Gastroesophageal sphincter (tissue), 3 donors: ENCODE data around the gene EXOSC2.

Source experiments
- EP300 ChIP-seq: sonication (generic); formaldehyde crosslinking; IDR thresholded peaks from one replicate; pipeline ENCODE4 v1.6.1; 2017; ENCODE audit warnings: antibody characterized with exemption, mild to moderate bottlenecking
- POLR2A ChIP-seq, 2 donors: fragments of 450-650 bp; IDR thresholded peaks; one replicate each; pipeline ENCODE4 v1.6.1; 2017; ENCODE audit warnings: antibody characterized with exemption in 2 of 2, mild to moderate bottlenecking in 2 of 2, moderate library complexity in 1 of 2
- POLR2AphosphoS5 ChIP-seq: sonication (generic); formaldehyde crosslinking; IDR thresholded peaks from one replicate; pipeline ENCODE4 v1.6.1; 2017; ENCODE audit warnings: antibody characterized with exemption
- TF ChIP-seq, protein P1 (sequence below), 4 experiments: fragments of 200-600 bp in 2 of 4; fragments of 450-650 bp in 2 of 4; sonication (generic) in 1 of 4; IDR thresholded peaks; one replicate each; pipeline ENCODE4 v1.5.1; 2017 to 2019; ENCODE audit warnings: antibody characterized with exemption in 4 of 4, mild to moderate bottlenecking in 2 of 4, moderate library complexity in 2 of 4

DNA sequence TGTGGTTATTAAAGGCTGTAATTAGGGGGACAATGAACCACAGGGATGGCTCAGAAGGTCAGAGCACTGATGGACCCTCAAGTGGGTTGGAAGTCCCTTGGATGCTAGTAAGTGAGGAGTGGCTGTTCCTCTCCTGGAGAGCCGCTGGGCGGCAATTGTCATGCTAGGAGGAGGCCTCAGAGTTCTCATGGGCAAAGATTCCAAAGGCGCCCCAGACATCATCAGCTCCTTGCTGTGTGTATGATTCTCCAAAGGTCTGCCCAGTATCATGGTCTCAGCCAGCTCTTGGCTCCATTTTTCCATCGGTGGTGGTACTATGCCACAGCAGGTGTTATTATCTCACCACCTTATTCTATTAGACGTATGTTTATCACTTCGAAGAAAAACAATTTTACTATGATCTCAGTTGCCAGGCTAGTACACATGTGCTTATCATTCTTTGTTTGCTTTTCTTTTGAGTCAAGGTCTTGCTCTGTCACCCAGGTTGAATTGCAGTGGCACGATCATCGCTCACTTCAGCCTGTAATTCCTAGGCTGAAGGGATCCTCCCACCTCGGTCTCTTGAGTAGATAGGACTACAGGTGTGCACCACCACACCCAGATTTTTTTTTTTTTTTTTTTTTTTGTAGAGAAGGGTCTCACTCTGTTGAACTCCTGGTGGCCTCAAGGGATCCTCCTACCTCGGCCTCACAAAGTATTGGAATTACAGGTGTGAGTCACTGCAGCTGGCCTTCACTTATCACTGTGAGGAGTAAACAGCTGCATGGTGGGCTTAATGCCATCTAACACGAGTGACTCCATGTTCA lies 46.8 kb downstream of the EXOSC2 start:
- TF ChIP-seq, protein P1, sequence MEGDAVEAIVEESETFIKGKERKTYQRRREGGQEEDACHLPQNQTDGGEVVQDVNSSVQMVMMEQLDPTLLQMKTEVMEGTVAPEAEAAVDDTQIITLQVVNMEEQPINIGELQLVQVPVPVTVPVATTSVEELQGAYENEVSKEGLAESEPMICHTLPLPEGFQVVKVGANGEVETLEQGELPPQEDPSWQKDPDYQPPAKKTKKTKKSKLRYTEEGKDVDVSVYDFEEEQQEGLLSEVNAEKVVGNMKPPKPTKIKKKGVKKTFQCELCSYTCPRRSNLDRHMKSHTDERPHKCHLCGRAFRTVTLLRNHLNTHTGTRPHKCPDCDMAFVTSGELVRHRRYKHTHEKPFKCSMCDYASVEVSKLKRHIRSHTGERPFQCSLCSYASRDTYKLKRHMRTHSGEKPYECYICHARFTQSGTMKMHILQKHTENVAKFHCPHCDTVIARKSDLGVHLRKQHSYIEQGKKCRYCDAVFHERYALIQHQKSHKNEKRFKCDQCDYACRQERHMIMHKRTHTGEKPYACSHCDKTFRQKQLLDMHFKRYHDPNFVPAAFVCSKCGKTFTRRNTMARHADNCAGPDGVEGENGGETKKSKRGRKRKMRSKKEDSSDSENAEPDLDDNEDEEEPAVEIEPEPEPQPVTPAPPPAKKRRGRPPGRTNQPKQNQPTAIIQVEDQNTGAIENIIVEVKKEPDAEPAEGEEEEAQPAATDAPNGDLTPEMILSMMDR (IDR thresholded peaks at IDR 0.05), result no peak
- TF ChIP-seq POLR2A (IDR thresholded peaks at IDR 0.05) (no peak), EP300 (no peak), POLR2AphosphoS5 (no peak)
